Ascending aorta (tissue), 2 donors: ENCODE results near the gene SUPT6H. TPM values are rescaled to one million over a fixed set of nuclear protein-coding genes. Genes with fewer than 3 reads are reported as not detected.
"Not testable (repeated sequence)": the region's sequence is repeated elsewhere in the genome, so short reads cannot be mapped to it uniquely, and the experiment has no call there.

Experiments
- DNase-seq, 2 donors: peaks; one replicate each; pipeline ENCODE4 v3.0.0-alpha.2; 2019; ENCODE audit warnings: low spot score in 2 of 2
- H3K27ac ChIP-seq, 2 donors: fragments of 200-600 bp; sonication (generic); one replicate each; pipeline ENCODE4 v1.5.1; 2016 to 2017; ENCODE audit warnings: mild to moderate bottlenecking in 1 of 2
- H3K27me3 ChIP-seq: fragments of 200-600 bp; sonication (generic); one replicate; pipeline ENCODE4 v1.5.1; 2017
- H3K36me3 ChIP-seq, 2 donors: fragments of 200-600 bp; sonication (generic); one replicate each; pipeline ENCODE4 v1.5.1; 2016
- H3K4me1 ChIP-seq, 2 donors: fragments of 200-600 bp; sonication (generic); one replicate each; pipeline ENCODE4 v1.5.1; 2016 to 2017; ENCODE audit warnings: mild to moderate bottlenecking in 1 of 2
- H3K4me3 ChIP-seq, 2 donors: fragments of 200-600 bp; sonication (generic); one replicate each; pipeline ENCODE4 v1.5.1; 2016 to 2017; ENCODE audit warnings: mild to moderate bottlenecking in 1 of 2
- H3K9me3 ChIP-seq, 2 donors: fragments of 200-600 bp; sonication (generic); one replicate each; pipeline ENCODE4 v1.5.1; 2016
- intact Hi-C: fragments of 100-400 bp; cut with DNase I; formaldehyde crosslinking; loops from one replicate; pipeline ENCODE4 v1.15.1; 2023
- total RNA-seq: library from RNA; depleted of rRNA; stranded (reverse); fragments of >200 nt; gene quantifications from one replicate; pipeline ENCODE4 v1.1.0, GENCODE V29; 2016
- TF ChIP-seq, protein P1 (sequence below), 3 experiments: fragments of 200-600 bp in 2 of 3; fragments of 450-650 bp in 1 of 3; sonication (generic) in 2 of 3; IDR thresholded peaks; one replicate each; pipeline ENCODE4 v1.5.1; 2016 to 2019; ENCODE audit warnings: antibody characterized with exemption in 3 of 3, mild to moderate bottlenecking in 1 of 3, moderate library complexity in 1 of 3

SUPT6H gene
- total RNA-seq, 1 donor from 2014 or later: 43.7 TPM

DNA sequence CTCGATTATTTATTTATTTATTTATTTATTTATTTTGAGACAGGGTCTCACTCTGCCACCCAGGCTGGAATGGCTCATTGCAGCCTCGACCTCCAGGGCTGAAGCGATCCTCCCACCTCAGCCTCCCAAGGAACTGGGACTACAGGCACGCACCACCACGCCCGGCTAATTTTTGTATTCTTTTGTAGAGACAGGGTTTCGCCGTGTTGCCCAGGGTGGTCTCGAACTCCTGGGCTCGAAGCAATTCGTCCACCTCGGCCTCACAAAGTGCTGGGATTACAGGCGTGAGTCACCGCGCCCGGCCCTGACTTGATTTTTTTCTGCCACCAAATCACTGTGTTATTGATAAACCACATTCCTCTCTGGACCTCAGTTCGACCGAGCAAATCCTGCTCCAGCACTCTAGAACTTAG is 57.0 kb downstream of the SUPT6H start:
- TF ChIP-seq, protein P1, sequence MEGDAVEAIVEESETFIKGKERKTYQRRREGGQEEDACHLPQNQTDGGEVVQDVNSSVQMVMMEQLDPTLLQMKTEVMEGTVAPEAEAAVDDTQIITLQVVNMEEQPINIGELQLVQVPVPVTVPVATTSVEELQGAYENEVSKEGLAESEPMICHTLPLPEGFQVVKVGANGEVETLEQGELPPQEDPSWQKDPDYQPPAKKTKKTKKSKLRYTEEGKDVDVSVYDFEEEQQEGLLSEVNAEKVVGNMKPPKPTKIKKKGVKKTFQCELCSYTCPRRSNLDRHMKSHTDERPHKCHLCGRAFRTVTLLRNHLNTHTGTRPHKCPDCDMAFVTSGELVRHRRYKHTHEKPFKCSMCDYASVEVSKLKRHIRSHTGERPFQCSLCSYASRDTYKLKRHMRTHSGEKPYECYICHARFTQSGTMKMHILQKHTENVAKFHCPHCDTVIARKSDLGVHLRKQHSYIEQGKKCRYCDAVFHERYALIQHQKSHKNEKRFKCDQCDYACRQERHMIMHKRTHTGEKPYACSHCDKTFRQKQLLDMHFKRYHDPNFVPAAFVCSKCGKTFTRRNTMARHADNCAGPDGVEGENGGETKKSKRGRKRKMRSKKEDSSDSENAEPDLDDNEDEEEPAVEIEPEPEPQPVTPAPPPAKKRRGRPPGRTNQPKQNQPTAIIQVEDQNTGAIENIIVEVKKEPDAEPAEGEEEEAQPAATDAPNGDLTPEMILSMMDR (IDR thresholded peaks at IDR 0.05): no peak
- intact Hi-C loops: loop anchor here (2.0 to 5.0 kb wide), 3 partner anchors 74 to 312 kb away; partner anchors contain the start of genes BLTP2, PHF12 and SLC46A1
- Histone ChIP-seq H3K4me3 (peak overlapping the region; percentile 82 to 85), H3K4me1 (peaks cover 11 to 40% of the 10 kb centered on the region in 2 donors), H3K36me3 (peaks cover 30 to 47% of the 10 kb centered on the region in 2 donors), H3K27ac (peak overlapping the region; percentile 98), H3K27me3 (no peaks in the 10 kb centered on the region), H3K9me3 (no peaks in the 10 kb centered on the region)
- DNase-seq: no peak

DNA sequence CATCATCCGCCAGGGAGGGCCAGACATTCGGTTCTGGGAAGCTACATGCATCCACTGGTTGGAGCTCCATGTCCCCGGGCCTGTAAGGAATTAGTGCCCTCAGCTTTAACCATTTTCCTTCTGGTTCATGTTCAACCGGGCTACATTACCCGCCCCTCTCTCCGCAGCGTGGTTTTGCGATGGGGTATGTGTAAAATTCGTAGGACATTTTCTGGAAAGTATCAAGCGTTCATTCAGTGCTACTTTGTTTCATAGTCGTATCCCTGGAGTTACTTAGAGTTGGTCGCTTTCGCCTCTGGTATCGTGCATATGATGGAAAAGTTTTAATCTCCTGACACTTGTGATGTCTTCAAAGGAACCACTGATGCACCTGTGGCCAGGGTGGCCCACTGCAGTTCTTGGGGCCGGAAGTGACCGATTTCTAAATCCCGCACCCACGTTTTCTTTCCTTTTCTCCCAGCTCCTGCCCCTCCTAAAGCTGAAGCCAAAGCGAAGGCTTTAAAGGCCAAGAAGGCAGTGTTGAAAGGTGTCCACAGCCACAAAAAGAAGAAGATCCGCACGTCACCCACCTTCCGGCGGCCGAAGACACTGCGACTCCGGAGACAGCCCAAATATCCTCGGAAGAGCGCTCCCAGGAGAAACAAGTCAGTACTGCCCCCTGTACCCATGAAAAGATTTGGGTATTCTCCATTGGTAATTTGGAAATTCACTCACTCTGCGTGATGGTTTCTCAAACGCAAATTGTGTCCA is 58.4 kb downstream of the SUPT6H start:
- intact Hi-C loops: loop anchor here (10.0 kb wide), 1 partner anchor 394 kb away; no protein-coding TSS in a partner anchor
- peaks cover 15 to 44% of the 10 kb centered on the region in 2 donors for H3K4me1 ChIP-seq
- H3K27ac ChIP-seq: peak overlapping the region; percentile 98

DNA sequence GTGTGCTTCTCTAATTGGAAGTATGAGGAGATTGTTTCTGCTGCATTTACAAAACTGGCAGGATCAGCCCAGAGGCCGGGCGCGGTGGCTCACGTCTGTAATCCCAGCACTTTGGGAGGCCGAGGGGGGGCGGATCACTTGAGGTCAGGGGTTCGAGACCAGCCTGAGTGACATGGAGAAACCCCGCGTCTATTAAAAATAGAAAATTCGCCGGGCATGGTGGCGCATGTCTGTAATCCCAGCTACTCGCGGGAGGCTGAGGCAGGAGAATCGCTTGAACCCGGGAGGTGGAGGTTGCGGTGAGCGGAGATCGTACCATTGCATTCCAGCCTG is 59.0 kb downstream of the SUPT6H start:
- Histone ChIP-seq H3K4me1 (peaks cover 19 to 44% of the 10 kb centered on the region in 2 donors), H3K27ac (peak overlapping the region in 1 of 2 donors; percentile 98), H3K4me3 (peak overlapping the region; percentile 82 to 85), H3K36me3 (peaks cover 24 to 36% of the 10 kb centered on the region in 2 donors)
- not testable (repeated sequence) for H3K27me3 ChIP-seq, DNase-seq, H3K9me3 ChIP-seq
- intact Hi-C loops: loop anchor here (10.0 kb wide), 1 partner anchor 394 kb away; no protein-coding TSS in a partner anchor

More for the DNA sequence above, 58.4 kb downstream of the SUPT6H start:
- no peak for DNase-seq
- H3K27me3 ChIP-seq: no peaks in the 10 kb centered on the region
- H3K36me3 ChIP-seq: peaks cover 26 to 41% of the 10 kb centered on the region in 2 donors
- peak overlapping the region; percentile 82 to 85 for H3K4me3 ChIP-seq
- H3K9me3 ChIP-seq: no peaks in the 10 kb centered on the region
- TF ChIP-seq, protein P1 (IDR thresholded peaks at IDR 0.05): no peak

DNA sequence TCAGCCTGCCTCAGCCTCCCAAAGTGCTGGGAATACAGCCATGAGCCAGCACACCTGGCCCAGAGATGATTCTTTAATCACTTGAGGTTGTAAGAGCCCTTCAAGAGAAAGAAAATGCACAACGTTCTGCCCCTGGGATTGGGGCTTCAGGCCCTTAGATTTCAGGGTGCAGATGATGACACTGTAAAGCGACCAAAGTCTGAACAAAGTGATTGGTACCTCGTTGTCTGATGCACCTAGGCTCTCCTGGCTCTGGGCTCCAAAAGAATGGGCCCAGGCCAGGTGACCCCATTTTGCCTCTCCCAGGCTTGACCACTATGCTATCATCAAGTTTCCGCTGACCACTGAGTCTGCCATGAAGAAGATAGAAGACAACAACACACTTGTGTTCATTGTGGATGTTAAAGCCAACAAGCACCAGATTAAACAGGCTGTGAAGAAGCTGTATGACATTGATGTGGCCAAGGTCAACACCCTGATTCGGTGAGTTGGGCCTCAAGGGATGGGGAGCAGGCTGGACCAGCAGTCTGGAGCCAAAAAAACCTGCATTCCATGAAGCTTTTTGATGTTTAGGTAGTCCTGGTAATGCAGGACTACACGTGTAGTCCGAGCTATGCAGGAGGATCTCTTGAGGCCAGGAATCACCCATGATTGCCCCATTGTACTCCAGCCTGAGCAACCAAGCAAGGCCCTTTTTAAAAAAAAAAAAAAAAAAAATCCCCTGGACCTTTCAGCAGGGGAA is 60.6 kb downstream of the SUPT6H start:
- H3K36me3 ChIP-seq: peaks cover 24 to 36% of the 10 kb centered on the region in 2 donors
- H3K27me3 ChIP-seq: no peaks in the 10 kb centered on the region
- no peak for DNase-seq
- intact Hi-C loops: loop anchor here (10.0 kb wide), 1 partner anchor 392 kb away; no protein-coding TSS in a partner anchor
- H3K27ac ChIP-seq: no peak overlapping the region
- H3K4me1 ChIP-seq: peaks cover 21 to 41% of the 10 kb centered on the region in 2 donors
- TF ChIP-seq, protein P1 (IDR thresholded peaks at IDR 0.05): no peak
- H3K4me3 ChIP-seq: no peak overlapping the region
- no peaks in the 10 kb centered on the region for H3K9me3 ChIP-seq

DNA sequence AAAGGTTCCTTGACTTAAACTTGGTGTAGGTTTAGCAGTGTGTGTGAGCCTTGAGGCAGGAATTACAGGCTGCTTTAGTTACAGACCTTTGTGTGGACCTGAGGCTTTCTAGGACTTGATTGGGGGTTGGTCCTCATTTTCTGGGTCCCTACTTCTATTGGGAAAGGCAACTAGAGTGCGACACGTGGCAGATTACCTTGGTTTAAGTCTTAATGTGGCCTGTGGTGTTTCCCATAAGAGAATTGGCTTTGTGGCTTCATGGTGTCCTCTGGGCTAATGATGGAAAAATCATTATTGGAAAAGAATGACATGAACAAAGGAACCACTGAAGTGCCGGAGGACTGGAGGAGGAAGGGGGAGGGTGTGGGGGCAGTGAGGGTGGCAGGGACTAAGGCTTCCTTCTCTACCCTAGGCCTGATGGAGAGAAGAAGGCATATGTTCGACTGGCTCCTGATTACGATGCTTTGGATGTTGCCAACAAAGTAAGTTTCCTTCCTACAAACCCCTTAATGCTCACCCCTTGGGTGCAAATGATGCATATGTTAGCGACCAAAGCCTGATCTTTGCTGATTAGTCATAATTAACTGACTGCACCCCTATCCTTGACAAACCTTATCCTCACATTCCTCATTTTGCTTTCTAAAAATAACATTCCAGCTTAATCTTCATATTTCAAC is 61.3 kb downstream of the SUPT6H start:
- Histone ChIP-seq H3K27me3 (no peaks in the 10 kb centered on the region), H3K4me3 (no peak overlapping the region), H3K27ac (no peak overlapping the region), H3K36me3 (peaks cover 24 to 36% of the 10 kb centered on the region in 2 donors), H3K9me3 (no peaks in the 10 kb centered on the region), H3K4me1 (peaks cover 25 to 42% of the 10 kb centered on the region in 2 donors)
- intact Hi-C loops: loop anchor here (10.0 kb wide), 1 partner anchor 392 kb away; no protein-coding TSS in a partner anchor
- TF ChIP-seq, protein P1 (IDR thresholded peaks at IDR 0.05): no peak
- DNase-seq: no peak

DNA sequence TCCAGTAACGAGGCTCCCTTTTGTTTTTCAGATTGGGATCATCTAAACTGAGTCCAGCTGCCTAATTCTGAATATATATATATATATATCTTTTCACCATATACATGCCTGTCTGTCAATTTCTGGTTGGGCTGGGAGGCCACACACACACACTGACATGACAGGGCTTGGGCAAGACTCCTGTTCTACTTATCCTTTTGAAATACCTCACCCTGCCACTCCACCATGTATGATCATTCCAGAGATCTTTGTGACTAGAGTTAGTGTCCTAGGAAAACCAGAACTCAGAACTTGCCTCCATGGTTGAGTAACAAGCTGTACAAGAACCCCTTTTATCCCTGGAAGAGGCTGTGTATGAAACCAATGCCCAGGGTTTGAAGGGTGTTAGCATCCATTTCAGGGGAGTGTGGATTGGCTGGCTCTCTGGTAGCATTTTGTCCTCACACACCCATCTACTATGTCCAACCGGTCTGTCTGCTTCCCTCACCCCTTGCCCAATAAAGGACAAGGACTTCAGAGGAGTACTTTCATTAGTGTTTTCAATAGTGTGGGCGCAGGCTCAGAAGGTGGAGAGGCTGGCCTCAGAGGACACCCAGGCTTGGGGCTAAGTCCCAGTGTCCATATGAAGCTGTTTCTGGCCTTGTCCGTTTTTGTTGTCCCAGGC is 62.0 kb downstream of the SUPT6H start:
- intact Hi-C loops: loop anchor here (10.0 kb wide), 1 partner anchor 391 kb away; no protein-coding TSS in a partner anchor
- H3K4me1 ChIP-seq: peaks cover 19 to 36% of the 10 kb centered on the region in 2 donors

More for the DNA sequence above, 62.0 kb downstream of the SUPT6H start:
- not testable (repeated sequence) for H3K27me3 ChIP-seq, DNase-seq, H3K9me3 ChIP-seq, H3K4me3 ChIP-seq, H3K27ac ChIP-seq
- peaks cover 24 to 36% of the 10 kb centered on the region in 2 donors for H3K36me3 ChIP-seq
